Activated CD4-positive, alpha-beta memory T cell treated with anti-CD3 and anti-CD28 coated beads, Interleukin-2, amount 10 ng/mL, durations not matched to agents 7 days and 5 days (primary cell): ENCODE data around the gene YTHDF1. TPM values are rescaled to one million over a fixed set of nuclear protein-coding genes. Genes with fewer than 3 reads are reported as not detected.
"Not testable (repeated sequence)": the region's sequence is repeated elsewhere in the genome, so short reads cannot be mapped to it uniquely, and the experiment has no call there.

ENCODE experiments used
- CTCF ChIA-PET: fragments of 350-600 bp; sonication (Branson Sonifier 250); formaldehyde crosslinking; loops from one replicate; lab custom pipeline; 2021; ENCODE audit warnings: antibody characterized with exemption, inconsistent platforms; lab: Charles Lee
- POLR2A ChIA-PET: fragments of 350-600 bp; sonication (Branson Sonifier 250); formaldehyde crosslinking; loops from one replicate; lab custom pipeline; 2021; ENCODE audit warnings: antibody characterized with exemption; lab: Charles Lee
- DNase-seq: peaks from one replicate; pipeline ENCODE4 v3.0.0-alpha.2; 2020
- H3K27ac Mint-ChIP-seq: one replicate; pipeline ENCODE4 v1.8.0; 2021; ENCODE audit warnings: mild to moderate bottlenecking, mixed read lengths
- H3K27me3 Mint-ChIP-seq: one replicate; pipeline ENCODE4 v1.8.0; 2021; ENCODE audit warnings: mixed read lengths
- H3K36me3 Mint-ChIP-seq: one replicate; pipeline ENCODE4 v1.8.0; 2021; ENCODE audit warnings: low read depth, mixed read lengths
- H3K4me1 Mint-ChIP-seq: one replicate; pipeline ENCODE4 v1.8.0; 2021; ENCODE audit warnings: mixed read lengths
- H3K4me3 Mint-ChIP-seq: one replicate; pipeline ENCODE4 v1.8.0; 2021; ENCODE audit warnings: mild to moderate bottlenecking, mixed read lengths
- H3K9me3 Mint-ChIP-seq: one replicate; pipeline ENCODE4 v1.8.0; 2021; ENCODE audit warnings: mixed read lengths
- total RNA-seq, 2 experiments: library from RNA; stranded (reverse); gene quantifications; one replicate each; pipeline ENCODE4 v1.2.3, GENCODE V29; 2021

Gene YTHDF1
- total RNA-seq, 2 experiments from 2014 or later: 36.1 to 36.8 TPM

GRCh38 chr20:63163171-63163570, 52.8 kb downstream of the YTHDF1 start:
- Mint-ChIP-seq H3K9me3 (no peaks in the 10 kb centered on the region), H3K4me3 (no peak overlapping the region), H3K27ac (no peak overlapping the region), H3K27me3 (no peaks in the 10 kb centered on the region), H3K36me3 (no peaks in the 10 kb centered on the region), H3K4me1 (no peaks in the 10 kb centered on the region)
- ChIA-PET POLR2A (no interaction called here), CTCF (no interaction called here)
- DNase-seq: no peak

GRCh38 chr20:63162206-63162795, 53.6 kb downstream of the YTHDF1 start:
- Mint-ChIP-seq H3K27me3 (no peaks in the 10 kb centered on the region), H3K4me3 (no peak overlapping the region), H3K9me3 (no peaks in the 10 kb centered on the region), H3K4me1 (no peaks in the 10 kb centered on the region), H3K36me3 (no peaks in the 10 kb centered on the region), H3K27ac (no peak overlapping the region)
- CTCF ChIA-PET: no interaction called here
- DNase-seq: no peak
- POLR2A ChIA-PET: no interaction called here

- no peak for DNase-seq
- POLR2A ChIA-PET: no interaction called here
- no peak overlapping the region for H3K4me3 Mint-ChIP-seq
Measured at GRCh38 chr20:63161176-63161651, 54.7 kb downstream of the YTHDF1 start.

GRCh38 chr20:63160641-63161175, 55.2 kb downstream of the YTHDF1 start:
- DNase-seq: no peak
- Mint-ChIP-seq H3K9me3 (no peaks in the 10 kb centered on the region), H3K27me3 (no peaks in the 10 kb centered on the region), H3K27ac (no peak overlapping the region), H3K36me3 (no peaks in the 10 kb centered on the region), H3K4me3 (no peak overlapping the region), H3K4me1 (no peaks in the 10 kb centered on the region)
- POLR2A ChIA-PET: no interaction called here
- CTCF ChIA-PET: no interaction called here

More at GRCh38 chr20:63161176-63161651, 54.7 kb downstream of the YTHDF1 start:
- no peak overlapping the region for H3K27ac Mint-ChIP-seq
- no peaks in the 10 kb centered on the region for H3K36me3 Mint-ChIP-seq
- H3K4me1 Mint-ChIP-seq: no peaks in the 10 kb centered on the region
- H3K27me3 Mint-ChIP-seq: no peaks in the 10 kb centered on the region
- H3K9me3 Mint-ChIP-seq: no peaks in the 10 kb centered on the region
- CTCF ChIA-PET: no interaction called here

- POLR2A ChIA-PET: no interaction called here
- Mint-ChIP-seq H3K4me1 (no peaks in the 10 kb centered on the region), H3K27me3 (no peaks in the 10 kb centered on the region), H3K27ac (no peak overlapping the region), H3K36me3 (no peaks in the 10 kb centered on the region), H3K9me3 (no peaks in the 10 kb centered on the region), H3K4me3 (no peak overlapping the region)
- CTCF ChIA-PET: no interaction called here
- DNase-seq: no peak
Measured at GRCh38 chr20:63159826-63160640, 55.9 kb downstream of the YTHDF1 start.

DNA sequence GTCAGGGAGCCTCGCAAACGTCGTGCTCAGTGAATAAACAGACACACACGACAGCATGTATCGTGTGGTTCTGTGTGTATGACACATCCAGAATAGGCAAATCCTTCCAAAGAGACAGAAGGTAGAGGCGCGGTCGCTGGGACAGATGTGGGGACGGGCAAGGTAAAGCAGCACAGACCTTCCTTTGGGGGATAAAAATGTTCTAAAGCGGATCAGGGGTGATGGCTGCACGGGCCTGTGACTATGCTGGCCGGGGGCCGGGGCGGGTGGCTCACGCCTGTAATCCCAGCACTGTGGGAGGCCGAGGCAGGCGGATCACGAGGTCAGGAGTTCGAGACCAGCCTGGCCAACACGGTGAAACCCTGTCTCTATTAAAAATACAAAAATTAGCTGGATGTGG, 56.7 kb downstream of the YTHDF1 start:
- CTCF ChIA-PET, DNase-seq, H3K4me1 Mint-ChIP-seq, H3K4me3 Mint-ChIP-seq, H3K36me3 Mint-ChIP-seq, H3K27ac Mint-ChIP-seq, H3K9me3 Mint-ChIP-seq, H3K27me3 Mint-ChIP-seq, POLR2A ChIA-PET: not testable (repeated sequence)

DNA sequence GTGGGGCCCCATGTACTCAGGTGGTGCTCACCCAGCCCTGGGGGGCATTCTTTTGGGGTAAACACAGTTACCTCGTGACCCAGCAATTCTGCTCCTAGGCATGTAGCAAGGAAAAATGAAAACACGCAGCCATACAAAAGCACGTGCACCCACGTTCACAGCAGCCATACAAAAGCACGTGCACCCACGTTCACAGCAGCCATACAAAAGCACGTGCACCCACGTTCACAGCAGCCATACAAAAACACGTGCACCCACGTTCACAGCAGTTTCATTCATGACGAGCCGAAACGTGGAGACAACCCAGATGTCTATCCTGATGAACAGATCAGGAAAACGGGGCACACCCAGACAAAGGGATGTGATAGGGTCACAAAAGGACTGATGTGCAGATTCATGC, 57.1 kb downstream of the YTHDF1 start:
- Mint-ChIP-seq H3K36me3 (no peaks in the 10 kb centered on the region), H3K27me3 (no peaks in the 10 kb centered on the region)

GRCh38 chr20:63158352-63158751, 57.6 kb downstream of the YTHDF1 start:
- Mint-ChIP-seq H3K27me3 (no peaks in the 10 kb centered on the region), H3K27ac (no peak overlapping the region), H3K4me3 (no peak overlapping the region), H3K4me1 (no peaks in the 10 kb centered on the region), H3K9me3 (no peaks in the 10 kb centered on the region), H3K36me3 (no peaks in the 10 kb centered on the region)
- POLR2A ChIA-PET: no interaction called here
- CTCF ChIA-PET: no interaction called here
- no peak for DNase-seq

More for the DNA sequence above, 57.1 kb downstream of the YTHDF1 start:
- CTCF ChIA-PET: no interaction called here
- Mint-ChIP-seq H3K9me3 (no peaks in the 10 kb centered on the region), H3K4me3 (no peak overlapping the region), H3K27ac (no peak overlapping the region), H3K4me1 (no peaks in the 10 kb centered on the region)
- POLR2A ChIA-PET: no interaction called here
- DNase-seq: no peak

DNA sequence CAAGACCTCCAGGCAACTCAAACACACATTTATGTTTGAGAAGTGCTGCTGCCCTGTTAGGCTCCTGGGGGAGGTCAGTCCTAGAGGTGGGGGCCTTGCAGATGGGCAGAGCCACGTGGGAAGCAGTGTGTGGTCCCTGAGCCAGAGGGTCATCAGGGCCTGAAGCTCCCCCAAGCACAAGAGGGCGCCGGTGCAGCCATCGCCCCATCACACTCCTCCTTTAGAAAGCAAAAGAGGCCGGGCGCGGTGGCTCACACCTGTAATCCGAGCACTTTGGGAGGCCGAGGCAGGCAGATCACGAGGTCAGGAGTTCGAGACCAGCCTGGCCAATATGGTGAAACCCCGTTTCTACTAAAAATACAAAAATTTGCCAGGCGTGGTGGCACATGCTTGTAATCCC, 58.5 kb downstream of the YTHDF1 start:
- CTCF ChIA-PET, H3K27ac Mint-ChIP-seq, DNase-seq, H3K9me3 Mint-ChIP-seq, H3K27me3 Mint-ChIP-seq, H3K36me3 Mint-ChIP-seq, POLR2A ChIA-PET, H3K4me1 Mint-ChIP-seq, H3K4me3 Mint-ChIP-seq: not testable (repeated sequence)

- ChIA-PET CTCF (no interaction called here), POLR2A (no interaction called here)
- H3K9me3 Mint-ChIP-seq: no peaks in the 10 kb centered on the region
- no peaks in the 10 kb centered on the region for H3K36me3 Mint-ChIP-seq
- H3K27ac Mint-ChIP-seq: no peak overlapping the region
- no peak overlapping the region for H3K4me3 Mint-ChIP-seq
- no peaks in the 10 kb centered on the region for H3K4me1 Mint-ChIP-seq
- H3K27me3 Mint-ChIP-seq: no peaks in the 10 kb centered on the region
- DNase-seq: no peak
Measured at GRCh38 chr20:63156221-63156671, 59.7 kb downstream of the YTHDF1 start.

- POLR2A ChIA-PET: no interaction called here
- Mint-ChIP-seq H3K9me3 (no peaks in the 10 kb centered on the region), H3K4me3 (no peak overlapping the region), H3K27me3 (no peaks in the 10 kb centered on the region), H3K27ac (no peak overlapping the region), H3K4me1 (no peaks in the 10 kb centered on the region), H3K36me3 (no peaks in the 10 kb centered on the region)
- DNase-seq: no peak
- CTCF ChIA-PET: no interaction called here
Measured at GRCh38 chr20:63155266-63156165, 60.4 kb downstream of the YTHDF1 start.

- no peaks in the 10 kb centered on the region for H3K4me1 Mint-ChIP-seq
- POLR2A ChIA-PET: no interaction called here
- no peak for DNase-seq
- H3K27me3 Mint-ChIP-seq: no peaks in the 10 kb centered on the region
- H3K36me3 Mint-ChIP-seq: no peaks in the 10 kb centered on the region
- H3K27ac Mint-ChIP-seq: no peak overlapping the region
- CTCF ChIA-PET: no interaction called here
- no peaks in the 10 kb centered on the region for H3K9me3 Mint-ChIP-seq
- H3K4me3 Mint-ChIP-seq: no peak overlapping the region
Measured at GRCh38 chr20:63154395-63154794, 61.5 kb downstream of the YTHDF1 start.
